ENCODE results near the gene ACVRL1.

ACVRL1 gene

DNA sequence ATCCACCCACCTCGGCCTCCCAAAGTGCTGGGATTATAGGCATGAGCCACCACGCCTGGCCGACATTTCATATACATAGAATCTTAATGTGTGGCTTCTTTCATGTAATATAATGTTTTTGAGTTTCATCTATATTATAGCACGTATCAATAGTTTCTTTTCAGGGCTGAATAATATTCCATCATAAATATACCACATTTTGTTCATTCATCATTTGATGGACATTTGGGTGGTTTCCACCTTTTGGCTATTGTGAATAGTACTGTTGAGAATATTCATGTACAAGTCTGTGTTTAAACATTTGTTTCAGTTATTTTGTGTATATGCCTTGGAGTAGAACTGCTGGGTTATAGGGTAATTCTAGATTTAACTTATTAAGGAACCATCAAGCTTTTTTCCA, 56.2 kb downstream of the ACVRL1 start:
- DNase-seq (ENCODE audit: low read depth), result no peak

DNA sequence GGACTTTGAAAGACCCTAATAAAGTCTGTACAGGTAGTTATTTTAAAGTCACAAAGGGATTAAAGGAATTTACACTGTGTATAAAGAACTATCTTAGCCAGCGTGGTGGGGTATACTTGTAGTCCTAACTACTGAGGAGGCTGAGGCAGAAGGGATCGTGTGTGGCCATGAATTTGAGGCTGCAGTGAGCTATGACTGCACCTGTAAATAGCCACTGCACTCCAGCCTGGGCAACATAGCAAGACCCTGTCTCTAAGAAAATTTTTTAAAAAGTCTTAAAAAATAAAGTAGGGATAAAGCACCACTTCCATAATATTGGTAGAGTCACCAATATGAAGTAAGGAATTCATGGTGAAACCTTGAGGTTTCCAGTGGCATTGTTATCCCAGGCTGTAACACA, 62.3 kb downstream of the ACVRL1 start:
- DNase-seq (ENCODE audit: low read depth), result no peak

DNA sequence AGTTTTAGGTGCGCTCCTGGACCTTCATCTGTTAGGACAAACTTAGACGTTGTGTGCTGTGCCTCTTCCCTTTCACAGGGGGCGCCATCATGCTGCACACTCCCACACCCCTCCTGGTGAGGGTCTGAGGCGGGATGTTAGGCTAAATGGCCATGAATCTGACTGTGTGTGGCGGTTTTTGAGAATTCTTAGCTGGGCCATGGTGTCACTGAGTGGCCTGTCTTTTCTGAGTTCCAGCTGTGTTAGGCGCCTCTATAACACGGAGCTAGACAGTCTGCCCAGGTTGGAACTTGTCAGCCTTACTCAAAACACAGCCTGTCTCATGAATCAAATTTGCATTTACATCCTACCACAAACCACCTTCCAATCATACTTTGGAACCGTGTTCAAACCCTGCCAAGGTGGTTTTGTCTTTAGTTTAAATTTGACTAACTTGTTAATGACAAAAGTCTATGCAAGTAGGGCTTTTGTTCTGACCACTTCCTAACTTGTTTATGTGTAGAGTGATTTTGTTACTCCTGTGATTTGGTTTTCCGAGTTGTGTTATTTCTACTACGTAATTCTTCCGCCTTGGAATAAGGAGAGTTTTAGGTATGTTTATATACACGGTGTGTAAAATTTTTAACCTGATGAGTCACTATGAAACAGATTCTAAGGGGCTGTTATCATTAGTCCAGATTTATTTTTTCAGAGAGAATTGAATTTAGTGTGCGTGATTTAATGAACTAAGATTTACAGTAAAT, 63.8 kb downstream of the ACVRL1 start:
- no peak for DNase-seq (ENCODE audit: low read depth)

DNA sequence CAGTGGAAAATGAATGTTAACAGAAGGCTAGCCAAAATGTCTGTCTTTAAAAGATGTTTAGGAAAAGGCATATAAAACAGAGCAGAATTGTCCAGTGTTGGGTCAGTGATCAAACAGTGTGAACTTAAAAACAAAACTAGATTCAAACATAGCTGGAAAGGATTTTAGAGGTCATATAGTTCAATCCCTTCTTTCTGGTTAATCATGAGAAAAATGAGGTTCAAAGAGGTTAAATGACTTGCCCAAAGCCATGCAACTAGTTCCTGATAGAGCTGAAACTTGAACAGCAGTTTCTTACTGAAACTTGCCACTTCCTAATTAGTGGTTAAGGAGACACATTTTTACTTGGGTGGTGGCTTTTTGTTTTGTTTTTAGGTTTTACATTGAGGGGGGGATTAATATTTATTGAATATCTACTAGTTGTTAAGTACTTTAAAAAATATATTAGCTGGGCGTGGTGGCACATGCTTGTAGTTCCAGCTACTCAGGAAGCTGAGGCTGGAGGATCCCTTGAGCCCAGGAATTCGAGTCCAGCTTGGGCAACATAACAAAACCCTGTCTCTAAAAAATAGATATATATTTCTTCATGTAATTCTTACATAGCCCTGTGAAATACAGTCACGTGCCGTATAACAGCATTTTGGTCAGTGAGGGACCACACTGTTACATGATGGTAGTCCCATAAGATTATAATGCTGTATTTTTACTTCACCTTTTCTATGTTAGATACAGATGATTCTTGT, 64.5 kb downstream of the ACVRL1 start:
- no peak for DNase-seq (ENCODE audit: low read depth)

DNA sequence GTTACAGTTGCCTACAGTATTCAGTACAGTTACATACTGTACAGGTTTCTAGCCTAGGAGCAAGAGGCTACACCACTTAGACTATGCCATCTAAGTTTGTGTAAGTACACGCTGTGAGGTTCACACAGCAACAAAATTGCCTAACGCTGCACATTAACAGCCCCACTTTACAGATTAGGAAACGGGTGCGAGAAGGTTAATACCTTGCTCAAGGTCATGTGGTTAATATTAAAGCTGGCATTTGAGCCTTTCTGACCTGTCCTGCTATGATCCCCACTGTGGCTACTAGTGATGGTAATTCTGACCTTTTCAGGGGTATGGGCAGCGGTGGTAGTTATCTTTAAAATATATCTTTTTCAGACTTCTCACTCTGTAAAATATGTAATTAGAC, 65.1 kb downstream of the ACVRL1 start:
- no peak for DNase-seq (ENCODE audit: low read depth)

- peak; percentile 20 for DNase-seq (ENCODE audit: low read depth)
Measured at GRCh38 chr12:51972849-51973273, 65.6 kb downstream of the ACVRL1 start.
